ENCODE measurements around the gene TTC33.

DNA sequence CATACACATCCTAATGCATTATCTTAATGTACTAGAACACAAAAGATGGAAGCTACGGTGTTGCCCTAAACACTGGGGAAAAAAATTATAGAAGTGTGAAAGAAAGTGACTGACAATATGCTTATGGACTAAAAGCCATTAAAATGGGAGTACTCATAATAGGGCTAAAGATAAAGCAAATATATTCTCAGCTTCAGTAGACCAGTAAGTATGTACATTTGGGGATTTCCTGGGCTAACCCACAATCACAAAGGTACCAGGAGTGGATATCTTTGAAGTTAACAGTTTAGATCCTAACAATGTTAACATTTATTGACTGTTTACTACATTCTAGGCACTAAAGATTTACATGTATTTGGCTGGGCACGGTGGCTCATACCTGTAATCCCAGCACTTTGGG, 39.2 kb downstream of the TTC33 start:
- TF ChIP-seq, protein P1, sequence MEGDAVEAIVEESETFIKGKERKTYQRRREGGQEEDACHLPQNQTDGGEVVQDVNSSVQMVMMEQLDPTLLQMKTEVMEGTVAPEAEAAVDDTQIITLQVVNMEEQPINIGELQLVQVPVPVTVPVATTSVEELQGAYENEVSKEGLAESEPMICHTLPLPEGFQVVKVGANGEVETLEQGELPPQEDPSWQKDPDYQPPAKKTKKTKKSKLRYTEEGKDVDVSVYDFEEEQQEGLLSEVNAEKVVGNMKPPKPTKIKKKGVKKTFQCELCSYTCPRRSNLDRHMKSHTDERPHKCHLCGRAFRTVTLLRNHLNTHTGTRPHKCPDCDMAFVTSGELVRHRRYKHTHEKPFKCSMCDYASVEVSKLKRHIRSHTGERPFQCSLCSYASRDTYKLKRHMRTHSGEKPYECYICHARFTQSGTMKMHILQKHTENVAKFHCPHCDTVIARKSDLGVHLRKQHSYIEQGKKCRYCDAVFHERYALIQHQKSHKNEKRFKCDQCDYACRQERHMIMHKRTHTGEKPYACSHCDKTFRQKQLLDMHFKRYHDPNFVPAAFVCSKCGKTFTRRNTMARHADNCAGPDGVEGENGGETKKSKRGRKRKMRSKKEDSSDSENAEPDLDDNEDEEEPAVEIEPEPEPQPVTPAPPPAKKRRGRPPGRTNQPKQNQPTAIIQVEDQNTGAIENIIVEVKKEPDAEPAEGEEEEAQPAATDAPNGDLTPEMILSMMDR (IDR thresholded peaks at IDR 0.05) = no peak
- no peak for TF ChIP-seq POLR2AphosphoS5 (IDR thresholded peaks at IDR 0.05)
